IPS DF 4.7 (cell line): ENCODE results near the gene VIP.
A peak's percentile ranks its signal among the peaks of the same experiment; 100 is the strongest.
"Not testable (repeated sequence)": the region's sequence is repeated elsewhere in the genome, so short reads cannot be mapped to it uniquely, and the experiment has no call there.

Experiments used
- DNase-seq: peaks from one replicate; pipeline ENCODE4 v3.0.0-alpha.2; 2013; ENCODE audit warnings: low spot score; ENCODE audit errors: extremely low read depth

The VIP gene

DNA sequence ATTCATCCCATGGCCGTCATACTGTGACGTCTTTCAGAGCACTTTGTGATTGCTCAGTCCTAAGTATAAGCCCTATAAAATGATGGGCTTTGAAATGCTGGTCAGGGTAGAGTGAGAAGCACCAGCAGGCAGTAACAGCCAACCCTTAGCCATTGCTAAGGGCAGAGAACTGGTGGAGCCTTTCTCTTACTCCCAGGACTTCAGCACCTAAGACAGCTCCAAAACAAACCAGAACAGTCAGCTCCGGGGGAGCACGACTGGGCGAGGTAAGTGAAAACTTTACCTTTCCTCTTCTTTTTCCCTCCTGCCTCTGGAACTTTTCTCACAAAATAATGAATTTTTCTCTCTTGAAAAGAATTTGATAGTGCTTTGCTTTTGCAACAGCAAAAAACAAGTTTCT is at the start of gene VIP:
VIP (plus strand) TSS at position 104 of the 400 bp plus-strand sequence. CDS start 1,381 bp downstream, outside the sequence.
- peak; percentile 38 for DNase-seq

GRCh38 chr6:152701081-152701862 is 49.3 kb upstream of the VIP start:
- DNase-seq = no peak

- no peak for DNase-seq
These were observed 48.7 kb upstream of the VIP start for GRCh38 chr6:152701863-152702401.

DNA sequence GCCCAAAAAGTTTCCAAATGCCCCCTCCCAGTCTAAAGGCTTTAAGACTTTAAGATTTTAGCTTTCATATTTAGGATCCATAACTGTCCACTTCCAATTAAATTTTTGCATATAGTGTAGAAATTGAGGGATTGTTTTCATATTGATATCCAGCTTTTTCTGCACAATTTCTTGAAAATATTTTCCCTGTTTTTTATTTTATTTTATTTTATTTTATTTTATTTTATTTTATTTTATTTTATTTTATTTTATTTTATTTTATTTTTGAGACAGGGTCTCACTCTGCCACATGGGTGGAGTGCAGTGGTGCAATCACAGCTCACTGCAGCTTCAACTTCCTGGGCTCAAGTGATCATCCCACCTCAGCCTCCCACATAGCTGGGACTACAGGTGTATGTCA is 46.8 kb upstream of the VIP start:
- DNase-seq = not testable (repeated sequence)

GRCh38 chr6:152705327-152705726 is 45.3 kb upstream of the VIP start:
- no peak for DNase-seq

DNA sequence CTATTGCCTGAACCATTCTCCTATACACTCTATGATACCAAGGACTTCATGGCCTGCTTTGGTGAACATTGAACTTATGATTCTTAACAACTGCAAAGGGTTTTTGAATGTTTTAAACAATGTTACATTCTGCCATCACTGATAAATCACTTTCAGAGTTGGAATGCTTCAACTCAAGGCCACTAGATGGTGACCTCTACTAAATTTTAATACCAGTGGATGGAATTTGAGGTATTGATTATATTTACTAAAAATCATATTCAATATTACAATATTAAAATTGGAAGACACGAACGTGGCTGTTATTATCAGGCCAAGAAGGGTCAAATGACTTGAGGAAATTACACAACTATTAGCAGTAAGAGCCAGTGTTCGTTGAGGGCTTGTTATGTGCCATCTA is 34.3 kb upstream of the VIP start:
- no peak for DNase-seq

DNA sequence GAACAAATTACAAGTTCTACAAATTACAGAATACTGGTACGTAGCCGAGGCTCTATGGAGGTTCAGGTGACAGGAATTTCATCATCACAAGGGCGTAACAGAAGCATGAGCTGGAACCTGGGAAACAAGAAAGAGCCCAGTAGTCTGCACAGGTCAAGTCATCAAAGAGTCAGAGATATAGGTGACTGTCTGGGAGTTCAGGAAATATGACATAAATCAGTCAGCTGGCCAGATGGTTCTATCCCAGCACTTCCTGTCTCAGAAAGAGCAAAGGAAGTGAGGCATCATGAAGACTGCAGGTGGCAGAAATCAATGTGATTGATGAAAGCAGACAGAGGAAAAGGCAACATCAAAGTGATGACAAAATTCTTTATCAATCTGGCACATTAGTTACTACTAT is 29.6 kb upstream of the VIP start:
- DNase-seq = no peak

GRCh38 chr6:152721956-152722355 is 28.6 kb upstream of the VIP start:
- DNase-seq = no peak

DNA sequence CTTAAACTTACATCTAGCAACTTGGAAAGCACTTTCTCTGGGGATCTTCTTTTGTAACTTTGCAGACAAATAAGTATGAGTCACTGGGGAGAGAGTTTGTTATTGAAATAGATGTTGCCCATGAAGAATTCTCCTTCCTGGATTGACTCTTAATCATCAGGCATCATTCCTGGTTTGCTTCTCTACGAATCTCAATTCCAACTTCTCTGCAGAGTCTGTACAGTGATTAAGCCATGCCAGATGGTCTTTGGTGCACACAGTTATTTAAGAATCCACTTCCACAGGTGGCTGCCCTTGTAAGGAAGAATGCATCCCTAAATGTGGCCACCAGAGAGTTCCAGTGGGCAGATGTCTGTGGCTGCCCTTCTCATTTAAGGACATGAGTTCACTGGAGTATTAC is 27.2 kb upstream of the VIP start:
- no peak for DNase-seq

- no peak for DNase-seq
These were observed 24.3 kb upstream of the VIP start for GRCh38 chr6:152726313-152726712.

- no peak for DNase-seq
These were observed 23.1 kb upstream of the VIP start for GRCh38 chr6:152727507-152727906.

- no peak for DNase-seq
These were observed 16.0 kb upstream of the VIP start for GRCh38 chr6:152734630-152735029.

DNA sequence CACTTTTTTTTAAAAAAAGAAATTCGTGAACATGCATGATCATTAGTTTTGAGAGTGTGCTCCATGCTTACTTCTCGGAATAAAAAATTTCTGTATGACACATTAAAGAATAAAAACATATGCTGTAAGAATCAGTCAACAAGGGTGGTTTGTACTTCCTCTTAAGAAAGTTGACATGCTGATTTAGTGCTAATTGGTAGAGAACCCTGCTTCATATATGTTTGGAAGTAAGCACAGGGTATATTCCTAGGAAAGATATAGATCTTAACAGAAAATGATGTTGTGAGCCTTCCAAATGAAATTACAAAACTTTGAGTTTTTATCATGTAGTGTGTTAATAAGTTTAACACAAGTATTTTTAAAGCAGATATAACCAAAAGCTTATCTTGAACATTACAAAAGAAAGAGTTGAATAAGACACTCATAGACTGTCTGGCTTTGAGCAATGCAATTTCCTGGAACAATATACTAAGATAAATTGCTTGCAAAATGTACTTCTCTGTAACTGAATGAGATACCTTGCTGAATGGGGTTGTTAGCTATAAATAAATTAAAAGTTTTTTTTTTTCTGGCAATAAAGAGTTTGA is 13.8 kb upstream of the VIP start:
- no peak for DNase-seq

- no peak for DNase-seq
These were observed 5.0 kb upstream of the VIP start for GRCh38 chr6:152745509-152746171.

GRCh38 chr6:152746172-152746553 is 4.4 kb upstream of the VIP start:
- no peak for DNase-seq

GRCh38 chr6:152748843-152749242 is 1.8 kb upstream of the VIP start:
- no peak for DNase-seq

DNA sequence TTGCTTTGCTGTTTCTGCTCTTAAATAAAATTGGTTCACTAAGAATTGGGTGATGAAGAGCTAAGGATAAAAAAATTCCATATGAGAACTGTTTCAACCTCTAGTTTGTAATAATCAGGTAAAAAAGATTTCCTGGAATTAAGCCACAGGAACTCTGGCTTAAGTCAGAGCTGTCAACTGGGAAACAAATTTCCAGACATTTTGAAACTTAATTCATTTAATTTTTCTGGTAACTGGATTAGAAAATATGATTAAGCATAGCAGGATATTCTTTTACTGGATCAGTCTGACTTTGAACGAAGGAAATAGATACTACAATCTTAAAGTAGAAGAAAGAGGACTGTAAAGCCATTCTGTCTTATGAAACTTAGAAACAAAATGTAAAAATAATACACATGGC is 1.3 kb upstream of the VIP start:
- no peak for DNase-seq

- DNase-seq = no peak
These were observed 14.7 kb downstream of the VIP start for GRCh38 chr6:152765331-152765730.

DNA sequence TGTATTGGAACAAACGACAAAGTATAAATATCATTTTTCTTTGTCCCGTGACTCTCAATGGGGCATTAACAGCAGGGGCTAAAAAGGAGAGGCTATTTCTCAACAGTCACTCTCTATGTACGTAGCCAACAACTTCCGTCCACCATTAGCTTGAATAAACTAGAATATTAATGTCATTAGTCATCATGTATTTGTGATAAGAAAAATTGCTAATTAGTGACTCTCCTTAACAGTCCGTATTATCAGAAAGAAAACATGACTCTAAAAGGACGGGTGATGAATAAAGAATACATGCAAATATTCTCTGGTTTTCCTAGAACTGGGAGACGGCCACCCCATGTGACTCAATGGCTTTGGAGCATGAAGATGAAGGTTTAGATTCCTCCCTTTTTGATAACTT is 18.6 kb downstream of the VIP start:
- DNase-seq = no peak

GRCh38 chr6:152769993-152770392 is 19.4 kb downstream of the VIP start:
- DNase-seq = no peak

GRCh38 chr6:152771061-152771687 is 20.6 kb downstream of the VIP start:
- no peak for DNase-seq

DNA sequence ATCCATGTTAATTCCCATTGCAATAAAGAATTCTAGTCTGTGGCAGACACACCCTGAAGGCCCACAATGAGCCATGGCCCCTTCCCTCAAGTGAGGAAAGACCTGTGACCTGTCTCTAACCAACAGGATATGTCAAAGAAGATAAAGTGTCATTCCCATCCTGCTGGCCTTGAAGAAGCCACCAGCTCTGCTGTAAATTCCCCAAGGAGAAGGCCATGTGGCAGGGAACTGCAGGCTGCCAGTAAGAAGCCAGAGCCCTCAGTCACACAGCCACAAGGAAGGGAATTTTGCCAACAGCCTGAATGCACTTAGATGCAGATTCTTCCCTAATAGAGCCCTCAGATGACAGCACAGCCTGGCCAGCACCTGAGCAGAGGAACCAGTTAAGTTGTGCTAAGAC is 24.8 kb downstream of the VIP start:
- no peak for DNase-seq
